GM10847 (cell line): Measurements from ENCODE around the gene MAN1B1.

Source experiments
- POLR2A ChIP-seq: IDR thresholded peaks from 2 replicates; pipeline ENCODE4 v1.6.1; 2011; ENCODE audit not compliant: insufficient read length; ENCODE audit errors: extremely low read depth

The MAN1B1 gene

DNA sequence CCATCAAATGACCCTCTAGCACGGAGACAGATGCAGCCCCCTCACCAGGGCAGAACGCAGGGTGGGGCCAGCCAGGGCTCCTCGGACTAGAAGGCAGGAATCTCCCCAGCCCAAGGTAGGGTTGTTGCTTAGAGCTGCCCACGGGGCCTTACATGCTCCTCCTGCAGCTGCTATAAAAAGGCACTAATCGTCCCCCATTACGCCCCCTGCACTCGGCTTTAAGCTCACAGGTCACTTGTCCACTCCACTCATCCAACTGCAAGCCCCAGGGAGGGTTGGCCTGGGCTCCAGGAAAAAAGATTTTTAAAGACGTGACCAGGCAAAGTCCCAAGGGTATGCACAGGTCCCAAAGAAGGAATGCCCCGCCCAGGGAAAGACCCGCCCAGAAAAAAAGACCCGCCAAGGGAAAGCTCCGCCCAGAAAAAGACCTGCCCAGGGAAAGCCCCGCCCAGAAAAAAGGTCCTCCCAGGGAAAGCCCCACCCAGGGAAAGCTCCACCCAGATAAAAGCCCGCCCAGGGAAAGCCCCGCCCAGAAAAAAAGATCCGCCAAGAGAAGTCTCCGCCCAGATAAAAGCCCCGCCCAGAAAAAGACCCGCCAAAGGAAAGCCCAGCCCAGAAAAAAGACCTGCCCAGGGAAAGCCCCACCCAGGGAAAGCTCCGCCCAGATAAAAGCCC lies 63.3 kb downstream of the MAN1B1 start:
- no peak for TF ChIP-seq POLR2A

DNA sequence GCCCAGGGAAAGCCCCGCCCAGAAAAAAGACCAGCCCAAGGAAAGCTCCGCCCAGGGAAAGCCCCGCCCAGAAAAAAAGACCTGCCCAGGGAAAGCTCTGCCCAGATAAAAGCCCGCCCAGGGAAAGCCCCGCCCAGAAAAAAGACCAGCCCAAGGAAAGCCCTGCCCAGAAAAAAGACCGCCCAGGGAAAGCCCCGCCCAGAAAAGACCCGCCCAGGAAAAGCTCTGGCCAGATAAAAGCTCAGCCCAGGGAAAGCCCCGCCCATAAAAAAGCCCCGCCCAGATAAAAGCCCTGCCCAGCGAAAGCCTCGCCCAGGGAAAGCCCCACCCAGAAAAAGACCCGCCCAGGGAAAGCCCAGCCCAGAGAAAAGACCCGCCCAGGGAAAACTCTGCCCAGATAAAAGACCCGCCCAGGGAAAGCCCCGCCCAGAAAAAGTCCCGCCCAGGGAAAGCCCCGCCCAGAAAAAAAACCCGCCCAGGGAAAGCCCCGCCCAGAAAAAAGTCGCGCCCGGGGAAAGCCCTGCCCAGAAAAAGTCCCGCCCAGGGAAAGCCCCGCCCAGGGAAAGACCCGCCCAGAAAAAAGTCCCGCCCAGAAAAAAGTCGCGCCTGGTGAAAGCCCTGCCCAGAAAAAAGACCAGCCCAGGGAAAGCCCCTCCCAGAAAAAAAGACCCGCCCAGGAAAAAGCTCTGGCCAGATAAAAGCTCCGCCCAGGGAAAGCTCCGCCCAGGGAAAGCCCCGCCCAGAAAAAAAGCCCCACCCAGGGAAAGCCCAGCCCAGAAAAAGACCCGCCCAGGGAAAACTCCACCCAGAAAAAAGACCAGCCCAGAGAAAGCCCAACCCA lies 64.1 kb downstream of the MAN1B1 start:
- TF ChIP-seq POLR2A = no peak

DNA sequence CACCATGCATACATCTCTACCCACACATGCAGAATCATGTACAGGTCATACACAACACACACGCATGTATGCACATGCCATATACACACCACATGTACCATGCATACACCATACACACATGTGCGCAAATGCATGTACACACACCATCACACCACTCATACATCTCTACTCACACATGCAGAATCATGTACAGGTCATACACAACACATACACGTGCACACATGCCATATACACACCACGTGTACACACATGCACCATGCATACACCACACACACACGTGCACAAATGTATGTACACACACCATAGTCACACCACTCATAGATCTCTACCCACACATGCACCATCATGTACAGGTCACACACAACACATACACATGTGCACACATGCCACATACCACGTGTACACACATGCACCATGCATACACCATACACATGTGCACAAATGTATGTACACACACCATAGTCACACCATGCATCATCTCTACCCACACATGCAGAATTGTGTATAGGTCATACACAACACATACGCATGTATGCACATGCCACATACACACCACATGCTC lies 66.1 kb downstream of the MAN1B1 start:
- no peak for TF ChIP-seq POLR2A

DNA sequence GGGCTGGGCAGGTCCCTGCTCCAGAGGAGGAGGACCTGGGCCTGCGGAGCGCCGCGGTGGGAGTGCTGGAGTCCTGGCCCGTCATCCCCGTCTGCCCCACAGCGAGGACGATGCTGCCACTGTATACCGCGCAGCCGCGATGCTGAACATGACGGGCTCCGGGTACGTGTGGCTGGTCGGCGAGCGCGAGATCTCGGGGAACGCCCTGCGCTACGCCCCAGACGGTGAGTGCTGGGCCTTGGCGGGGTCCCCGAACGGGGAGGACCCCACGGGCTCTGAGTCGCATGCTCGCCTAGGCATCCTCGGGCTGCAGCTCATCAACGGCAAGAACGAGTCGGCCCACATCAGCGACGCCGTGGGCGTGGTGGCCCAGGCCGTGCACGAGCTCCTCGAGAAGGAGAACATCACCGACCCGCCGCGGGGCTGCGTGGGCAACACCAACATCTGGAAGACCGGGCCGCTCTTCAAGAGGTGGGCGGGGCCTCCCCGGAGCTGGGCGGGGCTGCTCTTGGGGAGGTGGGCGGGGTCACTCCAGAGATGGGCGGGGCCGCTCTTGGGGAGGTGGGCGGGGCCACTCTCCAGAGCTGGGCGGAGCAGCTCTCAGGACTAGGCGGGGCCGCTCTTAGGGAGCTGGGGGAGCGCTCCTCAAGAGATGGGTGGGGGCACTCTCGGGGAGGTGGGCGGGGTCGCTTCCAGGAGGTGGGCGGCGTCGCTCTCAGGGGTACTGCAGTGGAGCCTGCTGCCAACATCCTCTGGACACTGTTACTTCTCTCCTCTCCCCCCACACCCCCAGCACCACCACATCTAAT lies 70.0 kb downstream of the MAN1B1 start:
- no peak for TF ChIP-seq POLR2A

DNA sequence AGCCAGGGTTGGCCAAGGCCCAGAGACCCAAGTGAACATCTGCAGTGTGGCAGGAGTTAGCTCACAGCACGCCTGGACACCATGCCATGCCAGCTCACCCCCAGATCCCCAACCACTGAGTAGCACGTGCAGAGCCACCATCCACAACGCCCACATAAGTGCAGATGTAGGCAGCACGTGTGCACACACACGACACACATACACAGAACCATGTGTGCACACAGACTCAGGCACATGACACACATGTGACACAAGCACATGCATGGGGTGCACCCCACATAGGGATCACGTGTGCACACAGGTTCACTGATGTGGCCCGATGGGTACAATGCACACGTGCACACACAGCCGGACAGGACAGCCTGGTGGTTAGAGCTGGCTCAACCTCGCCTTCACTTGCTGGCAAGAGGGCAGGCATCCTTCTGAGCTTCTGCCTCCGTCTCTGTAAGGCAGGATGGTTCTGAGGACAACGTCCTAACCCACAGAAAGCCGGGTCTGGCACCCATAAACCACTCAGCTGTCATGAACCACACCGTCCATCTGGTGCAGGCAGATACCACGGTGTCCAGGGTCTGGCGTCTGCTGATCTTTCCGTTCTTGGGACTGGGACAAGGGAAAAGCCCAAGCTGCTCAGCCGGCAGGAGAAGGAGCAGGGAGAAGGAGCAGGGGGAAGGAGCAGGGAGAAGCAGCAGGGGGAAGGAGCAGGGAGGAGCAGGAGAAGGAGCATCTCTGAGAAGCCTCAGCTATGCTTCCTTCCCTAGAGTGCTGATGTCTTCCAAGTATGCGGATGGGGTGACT lies 71.0 kb downstream of the MAN1B1 start:
- TF ChIP-seq POLR2A = no peak

DNA sequence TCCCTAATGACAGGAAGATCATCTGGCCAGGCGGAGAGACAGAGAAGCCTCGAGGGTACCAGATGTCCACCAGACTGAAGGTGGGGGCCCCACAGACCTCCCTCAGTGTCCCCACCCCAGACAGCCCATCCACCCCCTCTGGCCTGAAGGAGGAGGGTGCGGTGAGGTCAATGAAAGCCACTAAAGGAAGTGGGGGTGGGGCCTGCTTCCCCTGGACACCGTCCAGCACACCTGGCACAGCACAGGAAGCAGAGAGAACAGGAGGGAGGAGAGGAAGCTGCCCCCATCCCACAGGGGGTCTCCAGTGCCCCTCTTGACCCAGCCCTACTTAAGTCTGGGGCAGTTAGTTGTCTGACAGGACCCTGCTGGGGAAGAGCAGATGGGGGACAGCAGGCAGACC lies 71.8 kb downstream of the MAN1B1 start:
- no peak for TF ChIP-seq POLR2A
